GM21447 (cell line): ENCODE measurements around the gene USP12.
"Not testable (repeated sequence)": the region's sequence is repeated elsewhere in the genome, so short reads cannot be mapped to it uniquely, and the experiment has no call there.

Experiments used
- ATAC-seq: cut with Tn5 transposase; IDR thresholded peaks from one replicate; pipeline ENCODE4 v1.9.1; 2021; ENCODE audit not compliant: unreplicated experiment

The USP12 gene

DNA sequence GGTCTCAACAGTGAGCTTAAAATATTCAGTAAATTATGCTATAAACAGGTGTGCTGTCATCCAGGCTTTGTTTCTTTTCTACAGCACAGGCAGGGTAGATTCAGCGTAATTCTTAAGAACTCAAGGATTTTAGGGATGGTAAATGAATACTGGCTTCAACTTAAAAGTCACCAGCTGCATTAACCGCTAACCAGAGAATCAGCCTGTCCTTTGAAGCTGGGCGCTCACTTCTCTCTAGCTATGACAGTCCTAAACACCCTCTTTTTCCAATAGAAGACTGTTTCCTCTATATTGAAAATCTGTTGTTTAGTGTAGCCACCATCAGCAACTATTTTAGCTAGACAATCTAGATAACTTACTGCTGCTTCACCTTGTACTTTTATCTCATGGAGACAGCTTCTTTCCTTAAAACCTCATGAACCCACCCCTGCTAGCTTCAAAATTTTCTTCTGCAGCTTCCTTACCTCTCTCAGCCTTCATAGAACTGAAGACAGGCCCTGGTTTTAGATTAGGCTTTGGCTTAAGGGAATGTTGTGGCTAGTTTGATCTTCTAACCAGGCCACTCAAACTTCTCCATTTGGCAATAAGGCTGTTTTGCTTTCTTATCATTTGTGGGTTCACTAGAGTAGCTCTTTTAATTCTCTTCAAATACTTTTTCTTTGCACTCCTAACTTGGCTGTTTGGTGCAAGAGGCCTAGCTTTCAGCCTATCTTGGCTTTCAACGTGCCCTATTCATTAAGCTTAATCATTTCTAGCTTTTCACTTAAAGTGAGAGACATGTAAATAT is 89.5 kb downstream of the USP12 start:
- ATAC-seq = no peak

GRCh38 chr13:27080018-27080948 is 91.3 kb downstream of the USP12 start:
- ATAC-seq = no peak

- no peak for ATAC-seq
Measured at GRCh38 chr13:27079421-27079958, 92.1 kb downstream of the USP12 start.

- no peak for ATAC-seq
Measured at GRCh38 chr13:27077451-27077850, 94.2 kb downstream of the USP12 start.

DNA sequence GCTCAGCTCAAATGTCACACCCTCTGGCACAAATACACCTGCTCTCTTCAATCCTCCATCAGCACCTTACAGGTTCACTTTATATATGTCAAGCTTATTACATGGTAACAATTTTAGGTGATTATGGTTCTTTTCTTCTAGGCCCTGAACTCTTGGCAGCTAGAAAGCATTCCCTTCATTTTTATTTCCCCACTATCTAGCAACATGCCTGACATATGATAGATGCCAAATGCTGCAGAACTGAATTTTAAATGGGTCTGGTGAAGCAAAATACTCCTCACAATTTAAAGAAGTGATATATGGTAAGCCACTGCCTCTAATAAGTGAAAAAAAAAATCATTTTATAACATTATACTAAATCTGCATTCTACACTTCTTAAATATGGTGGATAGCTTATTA is 95.2 kb downstream of the USP12 start:
- ATAC-seq = no peak

DNA sequence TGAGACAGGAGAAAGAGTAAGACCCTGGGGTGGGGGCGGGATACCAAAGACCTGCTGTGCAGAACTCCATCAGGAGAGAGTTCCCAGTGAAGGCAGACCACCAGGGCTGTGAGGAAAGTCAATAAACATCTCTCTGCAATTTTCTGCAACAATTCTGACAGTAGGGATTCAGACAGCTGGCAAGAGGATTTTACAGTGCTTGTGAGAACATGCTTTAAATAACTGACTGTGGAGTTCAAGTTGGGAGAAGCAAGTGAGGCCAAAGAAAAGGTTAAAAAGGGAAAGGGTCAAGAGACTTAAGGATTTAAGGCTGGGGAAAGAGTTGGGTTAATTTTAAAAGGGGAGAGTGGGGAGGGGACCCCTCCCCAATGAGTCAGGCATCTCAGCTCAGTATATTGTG is 98.4 kb downstream of the USP12 start:
- no peak for ATAC-seq

DNA sequence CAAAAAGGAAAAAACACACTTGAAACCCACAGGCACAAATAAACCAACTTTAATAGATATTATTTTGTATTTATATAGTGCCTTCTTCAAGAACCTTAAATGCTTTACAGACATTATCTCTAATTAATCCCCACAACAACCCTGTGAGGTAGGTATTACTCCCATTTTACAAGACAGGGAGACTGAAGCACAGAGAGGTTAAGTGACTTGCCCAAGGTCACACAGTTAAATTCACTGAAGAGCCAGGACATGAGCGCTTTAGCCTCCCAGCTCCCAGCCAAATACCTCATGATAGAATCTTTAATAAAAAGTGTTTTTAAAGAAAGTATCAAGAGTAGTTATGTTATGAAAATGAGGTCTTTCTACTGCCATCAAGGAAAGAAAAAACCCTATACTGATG is 105.5 kb downstream of the USP12 start:
- ATAC-seq = not testable (repeated sequence)

GRCh38 chr13:27065582-27065981 is 106.0 kb downstream of the USP12 start:
- ATAC-seq = no peak

DNA sequence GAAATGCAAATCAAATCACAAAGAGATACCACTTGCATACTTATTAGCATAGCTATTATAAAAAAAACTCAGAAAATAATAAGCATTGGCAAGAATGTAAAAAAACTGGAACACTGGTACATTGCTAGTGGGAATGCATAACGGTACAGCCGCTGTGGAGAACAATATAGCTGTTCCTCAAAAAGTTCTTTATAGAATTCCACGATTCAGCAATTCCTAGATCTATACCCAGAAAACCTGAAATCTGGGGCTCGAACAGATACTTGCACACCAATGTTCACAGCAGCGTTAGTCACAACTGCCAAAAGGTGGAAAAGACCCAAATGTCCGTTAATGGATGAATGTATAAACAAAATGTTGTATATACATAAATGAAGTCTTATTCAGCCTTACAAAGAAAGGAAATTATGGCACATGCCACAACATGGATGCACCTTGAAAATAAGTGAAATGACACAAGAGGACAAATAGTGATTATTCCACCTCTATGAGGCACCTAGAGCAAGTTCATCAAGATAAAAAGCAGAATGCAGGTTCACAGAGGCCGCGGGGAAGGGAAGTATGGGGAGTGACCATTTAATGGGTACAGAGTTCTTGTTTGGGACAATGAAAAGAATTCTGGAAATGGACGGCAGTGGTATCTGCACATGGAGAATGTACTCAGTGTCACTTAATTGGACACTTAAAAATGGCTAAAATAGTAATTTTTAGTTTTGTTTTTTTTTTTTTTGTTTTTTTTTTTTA is 107.2 kb downstream of the USP12 start:
- no peak for ATAC-seq

DNA sequence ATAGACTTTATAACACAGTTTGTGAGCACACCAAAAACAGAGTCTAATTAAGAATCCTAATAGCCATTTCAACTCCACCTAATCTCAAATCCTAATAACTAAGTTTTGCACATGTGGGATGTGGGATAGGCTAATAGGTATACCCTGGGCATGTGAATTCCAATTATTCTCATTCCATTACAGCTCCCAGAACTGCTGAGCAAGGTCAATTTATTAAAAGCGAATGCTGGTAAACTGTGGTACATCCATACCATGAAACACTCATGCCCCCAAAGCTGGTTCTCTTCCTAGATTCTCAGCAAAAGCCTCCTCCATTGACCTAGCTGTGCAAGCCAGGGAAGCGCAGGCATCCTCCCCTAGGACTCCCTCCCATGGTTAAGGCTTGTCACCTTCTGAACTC is 113.8 kb downstream of the USP12 start:
- ATAC-seq = no peak

DNA sequence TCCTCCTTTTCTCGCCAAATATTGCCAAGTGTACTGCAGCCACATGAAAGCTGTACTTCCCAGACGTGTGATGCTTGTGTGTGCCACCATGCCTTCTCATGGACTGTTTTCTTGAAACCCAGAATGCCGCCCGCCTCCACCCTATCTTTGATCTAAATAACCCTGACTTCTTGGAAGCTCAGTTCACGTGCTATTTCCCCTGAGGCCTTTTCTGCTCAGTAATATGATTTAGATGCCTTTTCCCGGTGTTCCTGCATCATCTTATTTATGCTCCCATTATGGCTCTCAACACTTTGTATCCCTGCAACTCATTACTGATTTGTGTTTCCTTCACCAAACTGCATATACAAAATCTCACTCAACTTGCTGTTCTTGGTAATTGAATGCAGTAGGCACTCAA is 116.1 kb downstream of the USP12 start:
- ATAC-seq = no peak

DNA sequence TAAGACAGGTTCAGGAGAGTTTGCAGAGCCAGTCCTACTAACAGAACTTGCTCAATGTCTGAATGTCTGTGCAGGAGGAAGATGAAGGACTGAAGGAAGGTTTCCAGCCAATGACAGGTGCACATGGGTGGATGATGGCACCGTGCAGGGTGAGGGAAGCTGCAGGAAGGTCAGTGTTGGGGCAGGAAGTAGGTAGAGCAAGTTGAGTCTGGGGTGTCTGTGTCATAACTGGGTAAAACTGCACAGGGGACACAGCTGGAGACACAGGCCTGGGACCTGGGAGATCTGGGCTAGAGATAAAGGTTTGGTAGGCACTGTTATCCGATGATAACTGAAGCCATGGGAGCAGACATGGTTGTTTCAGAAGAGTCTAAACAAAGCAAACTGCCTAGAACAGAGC is 116.9 kb downstream of the USP12 start:
- no peak for ATAC-seq

DNA sequence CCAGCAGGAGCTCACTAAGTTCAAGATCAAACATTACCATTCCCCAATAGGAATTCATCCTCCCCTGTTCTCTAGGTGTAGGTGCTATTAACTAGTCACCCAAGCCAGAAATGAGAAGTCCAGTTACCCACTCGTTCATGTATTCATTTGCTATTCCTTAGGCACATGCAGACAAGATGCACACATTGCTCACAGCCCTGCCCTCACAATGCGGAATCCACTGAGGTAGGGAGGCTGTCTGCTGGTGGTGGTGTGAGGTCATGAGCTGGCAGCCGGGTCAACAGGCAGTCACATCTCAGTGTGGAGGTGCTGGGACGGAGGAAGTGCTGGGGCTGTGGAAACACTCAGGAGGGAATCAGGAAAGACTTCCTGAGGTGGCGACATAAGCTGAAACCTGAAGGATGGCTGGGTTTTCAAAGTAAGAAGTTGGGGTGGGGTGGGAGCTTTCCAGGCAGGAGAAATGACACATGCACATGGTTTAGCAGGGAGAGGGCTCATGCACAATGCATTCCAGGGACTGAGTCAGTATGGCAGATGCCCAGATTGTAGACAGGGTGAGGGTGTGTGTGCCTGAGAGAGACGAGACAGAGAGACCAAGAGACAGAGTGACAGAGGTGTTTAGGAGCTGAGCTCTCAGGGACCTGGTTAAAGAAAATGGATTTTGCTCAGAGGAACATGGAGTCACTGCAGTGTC is 117.6 kb downstream of the USP12 start:
- ATAC-seq = no peak

DNA sequence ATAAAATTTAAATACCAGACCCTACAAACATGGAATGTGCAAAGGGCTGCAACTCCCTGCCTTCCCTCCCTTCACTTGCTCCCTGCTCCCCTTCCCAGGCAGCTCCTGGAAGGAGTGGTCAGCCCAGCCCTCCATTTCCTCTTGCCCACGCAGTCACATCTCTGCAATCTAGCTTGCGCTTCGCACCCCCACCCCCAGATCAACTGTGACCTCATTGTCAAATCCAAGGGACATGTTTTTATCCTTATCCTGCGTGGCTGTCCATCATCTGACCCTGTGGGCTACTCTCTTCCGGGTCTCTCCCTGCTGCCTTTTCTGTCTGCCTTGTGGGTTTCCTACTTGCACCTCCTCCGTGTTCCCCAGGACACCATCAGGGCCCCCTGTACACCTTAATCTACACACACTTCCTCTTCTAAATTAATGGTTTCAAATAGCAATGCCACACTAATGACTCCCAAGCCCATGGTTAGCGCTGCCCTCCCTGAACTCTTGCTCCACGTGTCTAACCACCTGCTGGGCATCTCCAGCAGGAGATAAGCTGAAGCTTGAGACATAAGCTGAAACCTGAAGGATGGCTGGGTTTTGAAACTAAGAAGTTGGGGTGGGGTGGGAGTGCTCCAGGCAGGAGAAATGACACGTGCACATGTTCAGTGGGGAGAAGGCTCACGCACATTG is 118.3 kb downstream of the USP12 start:
- ATAC-seq = no peak

GRCh38 chr13:27052551-27053208 is 118.9 kb downstream of the USP12 start:
- ATAC-seq = no peak

GRCh38 chr13:27047081-27047480 is 124.5 kb downstream of the USP12 start:
- no peak for ATAC-seq

GRCh38 chr13:27044837-27045570 is 126.6 kb downstream of the USP12 start:
- no peak for ATAC-seq

DNA sequence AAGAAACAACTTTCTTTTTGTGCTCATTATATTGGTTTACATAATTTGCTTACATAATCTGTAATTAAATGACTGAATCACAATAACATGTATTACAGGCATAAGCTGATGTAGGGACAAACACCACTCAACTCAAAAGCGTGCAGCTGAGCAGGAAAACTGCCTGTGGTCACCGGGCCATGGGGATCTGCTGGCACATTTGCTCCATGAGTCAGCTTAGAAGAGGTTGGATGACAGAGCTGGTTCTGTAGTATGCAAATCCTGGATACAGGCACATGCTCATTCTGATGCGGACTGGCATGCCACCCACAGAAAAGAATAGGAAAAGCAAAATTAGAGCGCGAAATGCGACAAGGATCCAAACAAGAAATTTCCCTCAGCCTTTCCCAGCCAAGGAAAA is 128.6 kb downstream of the USP12 start:
- no peak for ATAC-seq

DNA sequence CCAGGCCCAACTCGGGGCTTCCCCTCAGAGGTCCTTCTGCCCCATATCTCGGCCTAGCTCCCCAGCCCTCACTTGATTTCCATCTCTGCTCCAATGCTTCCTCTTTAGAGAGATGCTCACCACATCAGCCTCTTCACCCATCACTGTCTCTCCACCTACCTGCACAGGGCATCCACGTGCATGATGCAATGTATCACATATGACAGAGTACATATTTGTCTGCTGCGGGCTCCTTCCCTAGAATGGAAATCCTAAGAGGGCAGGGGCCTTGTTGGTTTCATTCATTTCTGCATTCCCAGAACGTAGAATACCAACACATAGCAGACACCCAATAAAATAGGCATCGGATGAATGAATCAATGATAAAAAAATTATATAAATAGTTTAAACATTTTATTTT is 130.3 kb downstream of the USP12 start:
- no peak for ATAC-seq
